Fibroblast of peridontal ligament (primary cell): ENCODE results near the gene SFMBT1.
"Not testable (repeated sequence)": the region's sequence is repeated elsewhere in the genome, so short reads cannot be mapped to it uniquely, and the experiment has no call there.

Experiments used
- DNase-seq: peaks from one replicate; pipeline ENCODE4 v3.0.0-alpha.2; 2010; ENCODE audit errors: extremely low read depth

SFMBT1 gene

DNA sequence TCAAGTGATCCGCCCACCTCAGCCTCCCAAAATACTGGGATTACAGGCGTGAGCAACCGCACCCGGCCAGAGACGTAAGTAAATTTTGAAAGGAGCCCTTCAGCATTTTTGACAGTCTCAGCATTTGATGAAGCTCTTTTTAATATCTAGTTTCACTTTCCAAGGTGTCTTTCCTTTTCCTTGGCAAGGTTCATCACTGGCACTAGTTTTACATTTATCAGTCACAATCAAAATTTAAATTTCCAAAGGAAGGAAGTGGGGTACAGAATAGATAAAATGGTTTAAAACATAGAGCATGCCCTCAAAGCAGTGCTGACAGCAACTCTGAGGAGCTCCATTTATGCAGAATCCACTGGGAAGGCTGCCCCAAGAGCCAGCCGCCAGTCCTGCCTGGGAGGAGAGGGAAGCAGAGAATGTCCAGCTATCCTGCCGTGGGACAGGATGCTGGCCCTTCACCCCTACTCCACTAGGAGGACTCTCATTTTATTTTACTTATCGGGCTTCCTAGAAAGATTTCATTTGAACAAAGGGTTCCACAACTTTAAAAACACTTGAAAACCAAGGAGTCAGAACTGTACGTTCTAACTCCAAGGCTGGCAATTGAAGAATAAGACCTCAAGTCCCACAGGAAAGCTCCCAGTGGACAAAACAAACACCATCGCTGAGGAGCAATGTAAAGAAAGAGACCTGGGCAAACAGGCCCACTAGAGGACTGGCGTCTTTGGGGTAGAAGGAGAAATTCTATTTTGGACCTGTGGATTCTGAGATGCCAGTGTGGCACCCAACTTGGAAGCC lies 9.9 kb downstream of the SFMBT1 start:
- no peak for DNase-seq

DNA sequence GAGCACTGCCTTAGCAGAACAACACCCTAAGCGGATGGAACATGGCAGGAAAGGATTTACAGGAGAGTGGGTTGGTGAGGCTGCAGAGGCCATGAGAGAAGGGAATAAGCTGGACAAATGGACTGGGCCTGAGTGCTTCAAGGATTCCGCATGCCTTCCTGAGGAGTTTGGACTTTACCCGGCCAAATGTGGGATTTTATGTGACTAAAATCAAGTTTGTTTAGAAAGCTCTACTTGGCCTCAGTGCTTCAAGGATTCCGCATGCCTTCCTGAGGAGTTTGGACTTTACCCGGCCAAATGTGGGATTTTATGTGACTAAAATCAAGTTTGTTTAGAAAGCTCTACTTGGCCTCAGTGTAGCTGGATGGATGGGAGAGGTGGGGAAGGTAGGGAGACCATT lies 10.9 kb downstream of the SFMBT1 start:
- not testable (repeated sequence) for DNase-seq

DNA sequence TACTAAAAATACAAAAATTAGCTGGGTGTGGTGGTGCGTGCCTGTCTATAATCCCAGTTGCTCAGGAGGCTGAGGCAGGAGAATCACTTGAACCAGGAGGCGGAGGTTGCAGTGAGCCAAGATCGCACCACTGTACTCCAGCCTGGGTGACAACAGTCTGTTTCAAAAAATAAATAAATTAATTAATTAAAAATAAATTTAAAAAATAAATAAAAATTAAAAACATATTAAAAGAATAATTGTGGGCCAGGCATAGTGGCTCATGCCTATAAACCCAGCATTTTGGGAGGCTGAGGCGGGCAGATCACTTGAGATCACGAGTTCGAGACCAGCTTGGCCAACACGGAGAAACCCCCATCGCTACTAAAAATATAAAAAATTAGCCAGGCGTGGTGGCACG lies 11.5 kb downstream of the SFMBT1 start:
- DNase-seq = not testable (repeated sequence)

DNA sequence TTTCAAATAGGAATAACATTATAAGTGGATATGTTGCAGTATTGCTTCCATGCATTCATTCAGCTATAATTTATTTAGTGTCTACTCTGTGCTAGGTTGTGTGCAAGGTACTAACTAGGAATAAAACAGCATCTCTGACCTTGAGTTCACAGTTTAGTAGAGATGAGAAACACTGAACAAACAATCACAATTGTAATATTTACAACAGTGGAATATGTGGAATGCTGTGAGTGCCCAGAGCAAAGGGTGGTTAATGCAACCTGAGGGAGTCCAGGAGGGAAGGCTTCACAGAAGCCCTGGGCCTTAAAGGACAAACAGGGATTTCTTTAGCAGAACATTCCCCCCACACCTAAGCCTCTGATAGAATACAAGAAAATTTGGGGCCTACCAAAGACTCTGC lies 13.3 kb downstream of the SFMBT1 start:
- DNase-seq = no peak

DNA sequence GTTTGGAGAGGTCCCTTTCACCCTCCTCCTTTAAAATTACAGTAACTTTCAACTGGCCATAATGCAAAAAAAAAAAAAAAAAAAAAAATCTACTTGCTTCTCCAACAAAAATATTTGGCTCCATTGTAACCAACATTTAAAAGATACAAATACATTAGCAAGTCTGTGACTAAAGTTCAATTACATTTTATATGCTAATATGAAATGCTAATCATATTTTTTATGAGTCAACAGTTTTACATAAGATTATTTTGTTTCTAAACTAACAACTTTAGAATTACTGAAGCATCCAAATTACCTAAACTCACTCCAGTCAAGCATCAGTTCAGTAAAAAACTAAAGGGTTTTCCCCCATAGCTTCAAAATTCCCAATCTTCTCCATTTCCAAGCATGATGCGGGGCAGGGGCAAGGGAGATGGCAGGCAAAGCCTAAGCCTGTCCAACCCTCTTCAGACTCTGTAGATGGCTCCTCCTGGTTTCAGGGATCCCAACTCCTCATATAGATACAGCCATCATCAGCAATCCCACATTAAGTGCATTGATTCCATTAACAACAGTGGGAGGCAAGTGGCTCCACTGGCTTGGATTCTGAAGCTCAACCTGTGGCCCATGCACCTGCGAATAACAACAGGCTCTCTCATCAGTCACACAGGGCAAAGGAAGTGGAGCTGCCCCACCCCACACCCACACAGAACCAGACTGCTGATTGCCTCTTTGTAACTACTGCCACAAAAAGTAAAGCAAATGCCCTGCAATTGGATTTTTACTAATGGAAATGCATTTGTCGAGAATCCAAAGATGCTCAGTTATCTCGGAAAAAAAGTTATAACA lies 15.0 kb downstream of the SFMBT1 start:
- no peak for DNase-seq

DNA sequence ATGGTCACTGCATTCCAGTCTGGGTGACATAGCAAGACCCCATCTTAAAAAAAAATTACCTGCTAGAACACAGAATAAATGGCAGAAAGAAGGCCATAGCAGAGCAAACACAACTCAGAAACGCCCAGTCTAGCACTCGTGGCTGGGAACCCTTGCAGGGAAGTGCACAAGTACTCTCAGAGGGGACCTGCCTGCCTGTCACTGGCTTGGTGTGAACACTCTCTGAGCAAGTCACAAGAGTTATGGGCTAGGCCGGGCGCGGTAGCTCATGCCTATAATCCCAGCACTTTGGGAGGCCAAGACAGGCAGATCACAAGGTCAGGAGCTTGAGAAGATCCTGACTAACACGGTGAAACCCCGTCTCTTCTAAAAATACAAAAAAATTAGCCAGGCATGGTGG lies 17.2 kb downstream of the SFMBT1 start:
- no peak for DNase-seq

DNA sequence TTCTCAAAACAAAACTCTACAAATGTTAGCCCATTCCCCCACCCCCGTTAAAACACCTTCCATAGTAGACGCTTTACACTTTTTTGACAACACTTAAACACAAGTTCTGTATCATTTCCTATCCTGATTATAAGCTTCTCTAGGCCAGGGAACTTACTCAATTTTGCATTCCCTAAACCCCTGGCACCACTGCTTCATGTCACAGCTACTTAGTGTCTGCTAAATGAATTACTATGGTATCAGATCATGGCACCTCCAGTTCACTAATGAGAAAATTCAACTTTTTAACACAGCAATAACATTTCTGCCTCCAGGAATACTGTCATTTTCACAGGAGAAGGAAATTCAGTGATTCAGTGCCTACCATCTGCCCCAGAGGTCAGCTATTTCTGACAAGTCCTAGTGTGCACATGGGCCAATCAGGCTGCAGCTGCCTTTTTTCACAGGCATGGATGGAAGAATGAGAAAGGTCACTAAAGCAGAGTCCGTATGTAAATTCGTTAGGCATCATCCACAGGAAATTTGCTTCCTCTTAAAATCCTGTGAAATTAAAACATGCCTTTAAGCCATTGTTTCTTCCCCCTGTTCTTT lies 18.5 kb downstream of the SFMBT1 start:
- DNase-seq = no peak

DNA sequence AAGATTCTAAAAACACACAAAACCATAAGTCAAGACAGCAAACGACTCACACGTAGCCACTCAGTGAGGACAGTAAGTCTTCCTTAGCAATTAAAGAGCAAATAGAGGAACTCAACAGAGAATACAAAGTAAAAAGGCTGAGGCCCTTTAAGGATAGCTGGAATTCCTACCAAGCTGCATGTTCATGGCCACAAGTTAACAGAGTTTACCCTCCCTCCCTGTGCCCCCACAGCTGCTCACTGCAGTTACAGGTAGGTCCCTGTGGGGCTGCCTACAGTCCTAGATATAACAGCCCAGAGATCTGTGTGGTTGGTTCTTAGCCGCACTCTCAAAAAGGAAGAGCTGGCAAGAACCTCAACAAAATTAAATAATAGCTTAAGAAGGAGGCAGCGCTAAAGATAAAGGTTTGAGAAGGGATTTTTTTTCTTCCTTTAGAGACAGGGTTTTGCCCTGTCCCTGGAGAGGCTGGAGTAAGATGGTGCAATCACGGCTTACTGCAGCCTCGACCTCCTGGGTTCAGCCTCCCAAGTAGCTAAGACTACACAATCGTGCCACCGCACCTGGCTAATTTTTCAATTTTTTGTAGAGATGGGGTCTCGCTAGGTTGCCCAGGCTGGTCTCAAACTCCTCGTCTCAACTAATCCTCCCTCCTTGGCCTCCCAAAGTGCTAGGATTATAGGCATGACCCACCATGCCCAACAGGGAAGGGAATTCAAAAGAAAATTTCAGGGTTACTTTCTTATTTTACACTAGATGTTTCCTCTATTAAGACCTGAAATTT lies 19.3 kb downstream of the SFMBT1 start:
- no peak for DNase-seq

DNA sequence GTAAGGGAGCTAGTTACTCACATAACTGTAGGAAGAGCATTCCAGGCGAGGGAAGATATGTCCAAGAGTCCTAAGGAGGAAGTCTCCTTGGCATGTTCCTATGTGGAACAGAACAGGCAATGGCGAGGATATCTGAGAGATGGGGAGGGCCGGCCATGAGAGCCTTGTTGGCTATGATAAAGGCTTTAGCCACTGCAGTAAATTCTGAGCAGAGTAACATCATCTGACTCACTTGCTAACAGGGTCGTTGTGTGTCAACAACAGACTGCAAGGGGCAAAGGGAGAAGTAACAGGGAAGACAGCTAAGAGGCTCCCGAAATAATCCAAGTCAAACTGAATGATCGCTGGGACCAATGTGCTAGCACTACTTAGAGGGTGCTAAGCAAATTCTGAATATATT lies 21.6 kb downstream of the SFMBT1 start:
- DNase-seq = no peak

DNA sequence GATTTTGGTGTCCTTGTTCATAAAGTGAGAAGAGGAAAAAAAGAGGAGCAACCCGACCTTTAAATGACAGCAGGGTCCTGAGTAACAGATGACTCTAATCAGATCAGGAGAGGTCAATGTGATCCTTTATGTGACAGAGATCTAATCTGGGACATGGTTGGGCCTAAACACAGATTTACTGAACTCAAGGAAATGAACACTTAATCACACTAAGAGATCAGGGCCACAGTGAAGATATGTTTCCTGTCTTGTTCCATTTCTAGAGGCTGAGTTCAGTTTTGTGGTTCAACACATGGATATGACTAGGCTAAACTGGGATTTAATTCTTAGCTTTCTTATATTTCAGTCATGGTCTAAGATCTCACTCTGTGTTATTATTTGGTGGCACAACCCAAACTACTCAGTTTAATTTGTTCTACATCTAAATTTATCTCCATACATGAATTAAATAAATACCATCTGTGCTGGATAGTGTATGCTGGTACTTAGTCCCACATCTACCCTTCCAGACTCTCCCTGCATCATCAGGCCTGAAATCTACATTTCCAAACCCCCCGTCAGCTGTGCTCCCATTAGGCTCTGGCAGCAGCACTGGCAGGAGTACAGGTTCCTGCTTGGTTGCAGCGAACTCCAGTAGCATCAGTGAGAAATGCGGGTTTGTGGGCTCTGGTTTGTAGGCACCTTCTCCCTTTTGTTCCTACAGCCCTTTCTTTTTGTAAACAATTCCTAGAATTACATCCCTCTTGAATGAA lies 22.6 kb downstream of the SFMBT1 start:
- DNase-seq = peak; percentile 28

DNA sequence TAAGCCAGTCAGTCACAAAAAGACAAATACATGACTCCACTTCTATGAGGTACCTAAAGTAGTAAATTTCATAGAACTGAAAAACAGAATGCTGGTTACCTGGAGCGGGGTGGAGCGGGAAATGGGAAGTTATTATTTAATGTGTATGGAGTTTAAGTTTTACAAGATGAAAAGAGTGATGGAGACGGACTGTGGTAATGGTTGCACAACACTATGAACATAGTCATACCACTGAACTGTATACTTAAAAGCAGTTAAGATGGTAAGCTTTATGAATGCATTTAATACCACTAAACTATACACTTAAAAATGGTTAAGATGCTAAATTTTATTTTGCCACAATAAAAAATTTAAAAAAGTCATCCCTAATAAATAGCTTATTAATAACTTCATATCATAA lies 23.2 kb downstream of the SFMBT1 start:
- no peak for DNase-seq

DNA sequence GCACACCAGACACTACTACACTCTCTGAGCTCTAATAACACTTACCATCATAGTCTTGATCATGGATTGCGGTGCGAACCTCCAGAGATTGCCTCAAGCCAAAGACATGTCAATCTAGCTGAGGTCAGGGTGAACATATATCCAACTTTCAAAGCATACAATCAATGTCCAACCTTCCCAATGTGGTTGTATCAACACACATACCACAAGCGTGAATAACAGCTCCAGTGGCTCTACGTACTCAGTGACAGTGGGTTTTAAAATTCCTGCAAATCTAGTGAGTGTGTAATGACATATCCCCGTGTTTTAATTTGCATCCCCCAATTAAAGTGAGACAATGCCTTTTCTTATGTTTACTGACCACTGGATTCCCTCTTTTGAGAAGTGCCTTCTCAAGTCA lies 29.6 kb downstream of the SFMBT1 start:
- peak; percentile 61 for DNase-seq

DNA sequence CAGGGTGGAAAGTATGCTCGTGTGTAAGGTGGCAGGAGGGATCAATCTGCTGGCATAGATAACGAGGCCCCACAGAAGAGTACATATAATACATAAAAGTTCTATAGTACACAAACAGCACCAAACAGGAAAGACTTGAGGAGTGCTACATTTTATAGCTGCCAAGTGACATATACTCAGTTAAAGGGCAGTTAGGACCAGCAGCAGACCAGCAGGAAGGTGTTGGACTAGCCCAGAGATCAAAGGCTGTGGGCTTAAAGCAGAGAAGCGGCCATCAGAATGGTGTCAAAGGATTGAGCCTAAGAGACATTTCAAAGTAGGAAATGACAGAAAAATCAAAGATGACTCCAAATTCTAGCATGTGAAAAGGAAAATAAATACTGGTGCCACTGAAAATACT lies 34.5 kb downstream of the SFMBT1 start:
- DNase-seq = no peak

DNA sequence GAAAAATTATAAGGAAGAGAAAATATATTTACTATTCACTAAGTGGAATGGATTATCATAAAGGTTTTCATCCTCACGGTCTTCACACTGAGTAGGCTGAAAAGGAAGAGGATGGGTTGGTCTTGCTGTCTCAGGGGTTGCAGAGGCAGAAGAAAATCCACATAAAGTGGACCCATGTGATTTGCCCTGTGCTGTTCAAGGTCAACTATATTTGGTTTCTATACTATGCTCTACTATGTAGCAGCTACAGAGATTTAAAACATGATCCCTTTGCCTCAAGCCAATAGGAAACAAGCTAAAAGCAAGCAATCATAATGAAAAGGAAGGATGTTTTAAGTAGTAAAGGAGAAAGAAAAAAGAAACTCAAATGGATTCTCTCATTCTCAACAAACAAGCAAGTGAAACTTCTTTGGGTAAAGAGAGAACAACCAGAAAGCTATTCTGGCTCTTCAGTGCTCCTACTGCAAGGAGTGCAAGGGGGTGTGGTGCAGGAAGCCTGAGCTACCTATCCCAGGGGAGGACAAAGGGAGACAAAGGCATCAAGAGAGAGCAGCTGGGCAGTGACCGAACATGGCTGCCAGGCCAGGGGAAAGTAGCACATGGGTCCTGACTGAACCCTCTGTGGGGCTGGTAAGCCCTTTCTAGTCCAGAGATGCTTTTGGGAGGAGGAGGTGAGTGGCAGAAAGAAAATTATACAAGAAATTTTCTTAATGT lies 35.9 kb downstream of the SFMBT1 start:
- no peak for DNase-seq

DNA sequence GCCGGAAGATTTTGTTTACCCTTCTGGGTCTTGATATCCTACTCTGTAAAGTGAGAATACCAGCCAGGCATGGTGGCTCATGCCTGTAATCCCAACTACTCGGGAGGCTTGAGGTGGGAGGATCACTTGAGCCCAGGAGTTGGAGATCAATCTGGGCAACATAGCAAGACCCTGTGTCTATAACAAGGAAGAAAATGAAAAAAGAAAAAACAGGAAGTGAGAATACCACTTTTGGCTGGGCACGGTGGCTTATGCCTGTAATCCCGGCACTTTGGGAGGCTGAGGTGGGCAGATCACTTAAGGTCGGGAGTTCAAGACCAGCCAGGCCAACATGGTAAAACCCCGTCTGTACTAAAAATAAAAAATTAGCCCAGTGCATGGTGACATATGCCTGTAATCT lies 36.9 kb downstream of the SFMBT1 start:
- no peak for DNase-seq

DNA sequence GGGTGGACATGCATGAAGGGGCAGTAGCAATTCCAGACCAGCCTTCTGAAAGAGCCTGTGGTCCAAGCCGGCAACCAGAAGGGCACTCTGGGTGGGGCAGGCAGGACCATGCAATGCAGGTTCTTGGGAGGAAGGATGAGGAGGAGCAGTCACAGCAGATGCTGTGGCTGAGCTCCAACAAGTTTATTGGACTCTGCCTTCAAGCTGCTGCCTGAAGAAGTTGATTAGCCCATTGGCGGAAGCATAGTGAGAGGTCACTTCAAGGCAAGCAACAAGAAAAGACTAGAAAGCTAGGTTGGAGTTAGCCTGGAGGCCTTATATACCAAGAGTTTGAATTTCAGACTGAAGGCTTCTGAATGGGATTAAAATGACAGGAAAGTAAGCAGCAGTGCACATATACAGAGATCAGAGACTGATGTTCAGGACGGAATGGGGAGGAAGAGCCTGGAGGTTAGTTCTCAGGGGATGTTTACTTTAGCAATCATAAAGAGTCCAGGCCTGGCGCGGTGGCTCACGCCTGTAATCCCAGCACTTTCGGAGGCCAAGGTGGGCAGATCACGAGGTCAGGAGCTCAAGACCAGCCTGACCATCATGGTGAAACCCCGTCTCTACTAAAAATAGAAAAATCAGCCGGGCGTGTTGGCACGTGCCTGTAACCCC lies 39.9 kb downstream of the SFMBT1 start:
- DNase-seq = no peak

DNA sequence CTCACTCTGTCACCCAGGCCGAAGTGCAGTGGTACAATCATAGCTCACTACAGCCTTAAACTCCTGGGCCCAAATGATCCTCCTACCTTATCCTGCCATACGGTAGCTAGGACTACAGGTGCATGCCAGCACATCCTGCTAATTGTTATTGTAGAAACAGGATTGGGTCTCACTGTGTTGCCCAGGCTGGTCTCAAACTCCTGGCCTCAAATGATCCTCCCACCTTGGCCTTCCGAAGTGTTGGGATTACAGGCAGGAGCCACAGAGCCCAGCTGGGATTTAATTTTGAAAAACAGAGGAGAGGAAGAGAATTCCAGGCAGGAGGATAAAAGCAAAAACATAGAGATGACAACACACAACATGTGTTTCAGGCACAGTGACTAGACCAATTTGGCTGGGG lies 40.5 kb downstream of the SFMBT1 start:
- DNase-seq = no peak

DNA sequence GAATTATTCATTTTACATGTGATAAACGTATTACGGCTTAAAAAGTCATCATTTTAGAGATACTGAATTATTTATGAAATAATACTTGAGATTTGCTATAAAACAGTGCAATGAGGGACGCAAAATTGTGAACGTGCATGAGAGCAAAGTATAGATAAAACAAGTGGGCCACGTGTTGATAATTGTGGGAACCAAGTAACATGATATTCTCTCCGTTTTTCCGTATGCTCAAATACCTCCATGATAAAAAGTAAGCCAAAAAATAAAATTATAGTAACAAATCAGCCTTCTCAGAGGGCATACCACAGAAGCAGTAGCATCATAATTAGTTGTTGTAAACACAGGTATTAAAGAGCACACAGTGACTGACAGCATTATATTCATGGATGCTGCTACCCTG lies 42.6 kb downstream of the SFMBT1 start:
- DNase-seq = no peak

DNA sequence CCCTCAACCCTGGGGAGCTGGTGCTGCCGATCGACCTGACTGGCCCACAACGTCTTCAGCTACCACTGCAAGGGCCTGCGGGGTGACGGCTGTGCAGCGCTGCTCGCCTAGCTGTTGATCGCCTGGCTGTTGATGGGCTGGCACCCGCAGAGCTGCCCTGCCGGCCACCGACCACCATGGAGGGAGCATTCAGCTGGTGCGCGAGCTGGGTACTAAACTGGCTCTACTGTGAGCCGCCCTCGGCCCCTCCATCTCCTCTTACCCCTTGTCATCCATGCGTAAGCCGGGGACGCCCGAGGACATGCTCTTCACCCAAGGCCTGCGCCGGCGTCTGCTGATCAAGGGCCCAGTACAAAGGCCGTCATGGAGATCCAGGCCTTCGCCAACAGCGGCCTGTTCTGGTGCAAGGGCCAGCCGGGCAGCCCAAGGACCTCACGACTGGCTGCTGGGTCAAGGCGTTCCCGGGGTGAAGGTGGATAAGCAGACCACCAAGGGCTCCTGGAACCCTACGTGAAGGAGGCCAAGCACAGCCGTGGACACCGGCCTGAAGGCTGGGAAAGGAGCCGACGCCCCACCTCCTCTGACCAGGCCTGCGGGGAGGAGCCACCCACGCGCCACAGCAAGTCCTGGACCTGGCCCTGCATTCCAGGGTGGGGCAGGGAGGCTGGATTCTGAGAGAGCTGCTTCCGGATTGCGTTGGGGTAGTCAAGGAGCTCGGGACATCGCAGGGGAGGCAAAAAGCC lies 46.9 kb downstream of the SFMBT1 start:
- no peak for DNase-seq
